Measurements from ENCODE around the gene GIPC1. TPM values are rescaled to one million over a fixed set of nuclear protein-coding genes. Genes with fewer than 3 reads are reported as not detected.
A peak's percentile ranks its signal among the peaks of the same experiment; 100 is the strongest.

The GIPC1 gene
- total RNA-seq, 4 donors from 2014 or later: 147 to 432 (median 243) TPM

DNA sequence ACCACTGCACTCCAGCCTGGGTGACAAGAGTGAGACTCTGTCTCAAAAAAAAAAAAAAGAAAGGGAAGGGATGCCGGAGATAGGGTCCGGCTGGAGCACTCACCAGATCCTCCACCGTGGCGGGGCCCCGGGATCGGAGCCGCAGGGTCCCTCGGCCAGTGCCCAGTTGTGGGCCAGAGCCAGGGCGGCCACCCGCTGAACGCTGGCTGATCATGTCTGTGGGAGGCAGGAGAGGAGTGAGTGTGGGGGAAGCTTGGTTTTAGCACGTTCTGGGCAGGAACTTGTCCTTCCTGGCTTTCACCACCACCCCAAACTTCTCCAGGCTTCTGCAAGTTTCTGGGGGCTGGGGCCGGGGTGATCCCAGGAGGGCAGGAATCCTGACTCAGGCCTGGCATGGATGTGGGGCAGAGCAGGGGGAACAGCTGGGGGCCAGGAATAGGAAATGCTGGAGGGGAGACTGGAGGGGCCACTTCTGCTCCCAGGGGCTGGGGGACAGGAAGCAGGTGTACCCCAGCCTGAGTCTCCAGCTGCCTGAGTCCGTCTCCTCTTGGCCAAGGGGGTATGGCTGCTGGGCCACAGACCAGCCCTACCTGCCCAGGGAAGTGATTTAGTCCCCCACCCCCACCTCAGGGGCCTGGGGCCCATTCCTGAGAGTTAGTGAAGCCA, 16.5 kb downstream of the GIPC1 start:
- no peak for DNase-seq
- no peak overlapping the region for H3K4me3 ChIP-seq
- peaks cover 6 to 75% (median 33%) of the 10 kb centered on the region in 3 donors for H3K36me3 ChIP-seq
- intact Hi-C loops (cut with DNase I): no loop called here
- no peak for TF ChIP-seq POLR2A (IDR thresholded peaks at IDR 0.05)
- TF ChIP-seq, protein P1, sequence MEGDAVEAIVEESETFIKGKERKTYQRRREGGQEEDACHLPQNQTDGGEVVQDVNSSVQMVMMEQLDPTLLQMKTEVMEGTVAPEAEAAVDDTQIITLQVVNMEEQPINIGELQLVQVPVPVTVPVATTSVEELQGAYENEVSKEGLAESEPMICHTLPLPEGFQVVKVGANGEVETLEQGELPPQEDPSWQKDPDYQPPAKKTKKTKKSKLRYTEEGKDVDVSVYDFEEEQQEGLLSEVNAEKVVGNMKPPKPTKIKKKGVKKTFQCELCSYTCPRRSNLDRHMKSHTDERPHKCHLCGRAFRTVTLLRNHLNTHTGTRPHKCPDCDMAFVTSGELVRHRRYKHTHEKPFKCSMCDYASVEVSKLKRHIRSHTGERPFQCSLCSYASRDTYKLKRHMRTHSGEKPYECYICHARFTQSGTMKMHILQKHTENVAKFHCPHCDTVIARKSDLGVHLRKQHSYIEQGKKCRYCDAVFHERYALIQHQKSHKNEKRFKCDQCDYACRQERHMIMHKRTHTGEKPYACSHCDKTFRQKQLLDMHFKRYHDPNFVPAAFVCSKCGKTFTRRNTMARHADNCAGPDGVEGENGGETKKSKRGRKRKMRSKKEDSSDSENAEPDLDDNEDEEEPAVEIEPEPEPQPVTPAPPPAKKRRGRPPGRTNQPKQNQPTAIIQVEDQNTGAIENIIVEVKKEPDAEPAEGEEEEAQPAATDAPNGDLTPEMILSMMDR (IDR thresholded peaks at IDR 0.05): no peak
- peak overlapping the region in 1 of 4 donors; percentile 21 for H3K27ac ChIP-seq
- peaks cover 0 to 13% (median 0%) of the 10 kb centered on the region in 4 donors for H3K27me3 ChIP-seq
- 79 to 84% methylated on average over 12 of the region's 14 CpGs for WGBS, 2 donors
- no peaks in the 10 kb centered on the region for H3K9me3 ChIP-seq
- H3K4me1 ChIP-seq: peaks cover 24 to 55% (median 28%) of the 10 kb centered on the region in 3 donors

GRCh38 chr19:14478113-14478545, 17.8 kb downstream of the GIPC1 start:
- Histone ChIP-seq H3K4me1 (peaks cover 24 to 68% (median 40%) of the 10 kb centered on the region in 3 donors), H3K27ac (peak overlapping the region in 3 of 4 donors; percentile 70 to 77 (median 71)), H3K9me3 (no peaks in the 10 kb centered on the region), H3K36me3 (peaks cover 6 to 62% (median 33%) of the 10 kb centered on the region in 3 donors), H3K4me3 (no peak overlapping the region), H3K27me3 (peaks cover 0 to 27% (median 0%) of the 10 kb centered on the region in 4 donors)
- intact Hi-C loops (cut with DNase I): no loop called here
- no peak for DNase-seq
- TF ChIP-seq, protein P1 (IDR thresholded peaks at IDR 0.05): no peak
- TF ChIP-seq POLR2A (IDR thresholded peaks at IDR 0.05): no peak
- WGBS, 2 donors: 81 to 90% methylated on average over 14 to 18 of the region's 24 CpGs

DNA sequence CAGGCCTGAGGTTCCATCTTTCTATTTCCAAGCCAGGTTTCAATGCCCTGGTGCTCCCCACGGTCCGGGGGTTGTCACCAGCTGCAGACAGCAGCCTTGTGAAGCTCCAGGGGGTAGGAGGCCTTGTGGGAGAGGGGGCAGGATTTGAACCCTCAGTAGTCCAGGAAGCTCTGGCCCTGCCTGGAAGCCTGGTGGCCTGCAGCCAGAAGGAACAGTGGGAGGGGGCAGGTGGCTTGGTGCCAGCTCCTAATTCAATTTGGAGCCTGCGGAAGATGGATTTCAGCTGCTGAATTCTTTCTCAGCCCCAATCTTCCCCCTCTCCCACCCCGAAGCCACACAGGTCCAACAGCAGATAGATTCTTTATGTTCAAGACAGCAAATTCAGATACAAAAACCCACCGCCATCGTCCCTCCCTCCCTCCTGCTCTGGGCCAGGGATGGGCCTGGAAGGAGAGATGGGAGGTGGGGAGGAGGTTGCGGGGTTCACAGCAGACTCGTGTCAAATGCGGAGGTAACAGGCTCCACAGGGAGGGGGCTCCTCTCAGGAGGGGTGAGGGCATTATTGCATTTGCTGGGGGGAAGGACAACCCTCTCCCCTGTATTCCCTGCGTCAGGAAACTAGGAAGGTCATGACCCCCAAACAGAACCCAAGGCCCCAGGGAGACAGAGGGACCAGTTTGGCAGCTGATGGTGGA, 18.4 kb downstream of the GIPC1 start:
- WGBS, 2 donors: 52 to 73% methylated on average over 4 to 5 of the region's 10 CpGs
- intact Hi-C loops (cut with DNase I): no loop called here
- peaks cover 6 to 57% (median 30%) of the 10 kb centered on the region in 3 donors for H3K36me3 ChIP-seq
- H3K27me3 ChIP-seq: peaks cover 0 to 32% (median 0%) of the 10 kb centered on the region in 4 donors
- no peak for DNase-seq
- no peaks in the 10 kb centered on the region for H3K9me3 ChIP-seq
- no peak for TF ChIP-seq POLR2A (IDR thresholded peaks at IDR 0.05)
- TF ChIP-seq, protein P1 (IDR thresholded peaks at IDR 0.05): no peak
- H3K4me3 ChIP-seq: peak overlapping the region in 1 of 4 donors; percentile 42
- H3K4me1 ChIP-seq: peaks cover 27 to 74% (median 45%) of the 10 kb centered on the region in 3 donors
- H3K27ac ChIP-seq: peak overlapping the region; percentile 22 to 77 (median 70)

GRCh38 chr19:14476673-14477401, 19.1 kb downstream of the GIPC1 start:
- peaks cover 35 to 81% (median 50%) of the 10 kb centered on the region in 3 donors for H3K4me1 ChIP-seq
- TF ChIP-seq POLR2A (IDR thresholded peaks at IDR 0.05): no peak
- TF ChIP-seq, protein P1 (IDR thresholded peaks at IDR 0.05): no peak
- 22 to 26% methylated on average over 19 to 22 of the region's 26 CpGs for WGBS, 2 donors
- no peaks in the 10 kb centered on the region for H3K9me3 ChIP-seq
- H3K36me3 ChIP-seq: peaks cover 6 to 49% (median 23%) of the 10 kb centered on the region in 3 donors
- peak overlapping the region; percentile 22 to 77 (median 70) for H3K27ac ChIP-seq
- H3K27me3 ChIP-seq: peaks cover 0 to 36% (median 0%) of the 10 kb centered on the region in 4 donors
- DNase-seq: no peak
- intact Hi-C loops (cut with DNase I): no loop called here
- H3K4me3 ChIP-seq: peak overlapping the region in 2 of 4 donors; percentile 13 to 42

All from esophagus squamous epithelium (tissue), 5 donors.